Endothelial cell of umbilical vein (primary cell): ENCODE measurements around the gene ALG12.
"Not testable (repeated sequence)": the region's sequence is repeated elsewhere in the genome, so short reads cannot be mapped to it uniquely, and the experiment has no call there.

Source experiments
- CTCF ChIP-seq, 2 donors: IDR thresholded peaks; 1 replicate in 1 of 2; 2 replicates in 1 of 2; pipeline ENCODE4 v1.5.1; 2011; ENCODE audit warnings: low read length in 2 of 2, mild to moderate bottlenecking in 2 of 2, moderate library complexity in 2 of 2, control low read depth in 1 of 2, inconsistent platforms in 1 of 2, low read depth in 1 of 2; ENCODE audit not compliant: insufficient read depth in 1 of 2; ENCODE audit errors: extremely low read depth in 1 of 2
- EZH2 ChIP-seq: IDR thresholded peaks from 2 replicates; pipeline ENCODE4 v1.6.1; 2012; ENCODE audit warnings: borderline replicate concordance, low read depth, mild to moderate bottlenecking, moderate library complexity, low read length, inconsistent platforms; ENCODE audit not compliant: severe bottlenecking
- FOS ChIP-seq: IDR thresholded peaks from 2 replicates; pipeline ENCODE4 v1.6.1; 2011; ENCODE audit warnings: mild to moderate bottlenecking, low read length, moderate library complexity, borderline replicate concordance; ENCODE audit not compliant: insufficient read depth
- JUN ChIP-seq: IDR thresholded peaks from 2 replicates; pipeline ENCODE4 v1.6.1; 2011; ENCODE audit warnings: borderline replicate concordance, low read depth; ENCODE audit not compliant: insufficient read length, insufficient read depth
- MAX ChIP-seq: IDR thresholded peaks from 2 replicates; pipeline ENCODE4 v1.6.1; 2011; ENCODE audit not compliant: insufficient read depth, insufficient read length
- MYC ChIP-seq: IDR thresholded peaks from one replicate; pipeline ENCODE4 v1.6.1; 2011; ENCODE audit warnings: mild to moderate bottlenecking, low read depth, low read length
- POLR2A ChIP-seq: IDR thresholded peaks from 2 replicates; pipeline ENCODE4 v1.6.1; 2012; ENCODE audit warnings: low read depth, mild to moderate bottlenecking, control low read depth, low read length
- POLR2AphosphoS5 ChIP-seq: IDR thresholded peaks from 2 replicates; pipeline ENCODE4 v1.6.1; 2012; ENCODE audit warnings: low read depth, mild to moderate bottlenecking, control low read depth, low read length, moderate library complexity; ENCODE audit not compliant: insufficient read depth

GRCh38 chr22:49945042-49945794 is 27.0 kb upstream of the ALG12 start:
- not testable (repeated sequence) for TF ChIP-seq JUN; CTCF (IDR thresholded peaks at IDR 0.05; ENCODE audit: extremely low read depth in 1 of 2, insufficient read depth in 1 of 2, low read depth in 1 of 2, low read length in 2 of 2); POLR2A; MYC; POLR2AphosphoS5; EZH2; MAX; FOS
